Measurements from ENCODE around the gene VPS26C. TPM values are rescaled to one million over a fixed set of nuclear protein-coding genes. Genes with fewer than 3 reads are reported as not detected.

VPS26C gene
- total and polyA plus RNA-seq, 10 of the 15 experiments (the other 5 are each of a cell fraction or from before 2014, with no cell fraction given) = 32.5 to 65.1 (median 48.0) TPM

DNA sequence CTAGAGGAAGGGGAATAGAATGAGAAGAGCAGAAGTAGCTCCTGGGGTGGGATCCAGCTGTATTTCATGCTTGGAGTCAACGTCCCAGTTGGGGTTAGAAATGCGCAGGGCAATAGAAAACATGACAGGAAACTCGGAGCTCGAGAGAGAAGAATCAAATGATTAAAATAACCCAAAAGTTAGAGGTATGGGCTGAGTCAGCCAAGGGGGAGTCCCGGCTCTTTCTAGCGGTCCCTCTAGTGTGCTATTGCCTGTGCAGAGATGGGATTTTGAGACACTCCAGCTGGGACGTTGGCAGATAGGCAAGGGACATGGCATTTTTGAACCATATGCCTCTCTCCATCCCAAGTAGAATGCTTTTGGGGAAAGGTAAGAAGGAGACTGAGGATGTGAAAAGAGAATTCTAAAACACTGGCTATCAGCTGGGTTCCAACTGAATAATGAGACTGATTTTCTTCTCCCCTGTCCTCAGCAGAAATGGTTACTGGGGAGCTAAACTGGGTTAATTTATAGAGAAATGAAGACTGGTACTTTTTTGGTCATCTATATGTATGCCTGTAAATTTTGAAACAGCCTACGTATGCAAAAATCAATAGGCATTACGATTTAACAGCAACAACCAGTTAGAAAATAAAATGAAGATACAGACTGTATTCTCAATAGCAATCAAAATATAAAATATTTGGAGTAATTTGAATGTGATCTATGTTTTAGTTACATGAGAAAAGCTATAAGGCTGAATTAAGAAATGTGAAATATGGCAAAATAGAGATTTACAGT lies 7.0 kb upstream of the VPS26C start (continued):
- TF ChIP-seq, protein P1, sequence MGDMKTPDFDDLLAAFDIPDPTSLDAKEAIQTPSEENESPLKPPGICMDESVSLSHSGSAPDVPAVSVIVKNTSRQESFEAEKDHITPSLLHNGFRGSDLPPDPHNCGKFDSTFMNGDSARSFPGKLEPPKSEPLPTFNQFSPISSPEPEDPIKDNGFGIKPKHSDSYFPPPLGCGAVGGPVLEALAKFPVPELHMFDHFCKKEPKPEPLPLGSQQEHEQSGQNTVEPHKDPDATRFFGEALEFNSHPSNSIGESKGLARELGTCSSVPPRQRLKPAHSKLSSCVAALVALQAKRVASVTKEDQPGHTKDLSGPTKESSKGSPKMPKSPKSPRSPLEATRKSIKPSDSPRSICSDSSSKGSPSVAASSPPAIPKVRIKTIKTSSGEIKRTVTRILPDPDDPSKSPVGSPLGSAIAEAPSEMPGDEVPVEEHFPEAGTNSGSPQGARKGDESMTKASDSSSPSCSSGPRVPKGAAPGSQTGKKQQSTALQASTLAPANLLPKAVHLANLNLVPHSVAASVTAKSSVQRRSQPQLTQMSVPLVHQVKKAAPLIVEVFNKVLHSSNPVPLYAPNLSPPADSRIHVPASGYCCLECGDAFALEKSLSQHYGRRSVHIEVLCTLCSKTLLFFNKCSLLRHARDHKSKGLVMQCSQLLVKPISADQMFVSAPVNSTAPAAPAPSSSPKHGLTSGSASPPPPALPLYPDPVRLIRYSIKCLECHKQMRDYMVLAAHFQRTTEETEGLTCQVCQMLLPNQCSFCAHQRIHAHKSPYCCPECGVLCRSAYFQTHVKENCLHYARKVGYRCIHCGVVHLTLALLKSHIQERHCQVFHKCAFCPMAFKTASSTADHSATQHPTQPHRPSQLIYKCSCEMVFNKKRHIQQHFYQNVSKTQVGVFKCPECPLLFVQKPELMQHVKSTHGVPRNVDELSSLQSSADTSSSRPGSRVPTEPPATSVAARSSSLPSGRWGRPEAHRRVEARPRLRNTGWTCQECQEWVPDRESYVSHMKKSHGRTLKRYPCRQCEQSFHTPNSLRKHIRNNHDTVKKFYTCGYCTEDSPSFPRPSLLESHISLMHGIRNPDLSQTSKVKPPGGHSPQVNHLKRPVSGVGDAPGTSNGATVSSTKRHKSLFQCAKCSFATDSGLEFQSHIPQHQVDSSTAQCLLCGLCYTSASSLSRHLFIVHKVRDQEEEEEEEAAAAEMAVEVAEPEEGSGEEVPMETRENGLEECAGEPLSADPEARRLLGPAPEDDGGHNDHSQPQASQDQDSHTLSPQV (IDR thresholded peaks at IDR 0.05) = no peak
- TF ChIP-seq ATF7 (IDR thresholded peaks at IDR 0.05; ENCODE audit: low read depth) (no peak), MYB (IDR thresholded peaks at IDR 0.05; ENCODE audit: borderline replicate concordance, low read depth, low read length) (no peak), NR2F1 (conservative IDR thresholded peaks at IDR 0.05) (no peak)

DNA sequence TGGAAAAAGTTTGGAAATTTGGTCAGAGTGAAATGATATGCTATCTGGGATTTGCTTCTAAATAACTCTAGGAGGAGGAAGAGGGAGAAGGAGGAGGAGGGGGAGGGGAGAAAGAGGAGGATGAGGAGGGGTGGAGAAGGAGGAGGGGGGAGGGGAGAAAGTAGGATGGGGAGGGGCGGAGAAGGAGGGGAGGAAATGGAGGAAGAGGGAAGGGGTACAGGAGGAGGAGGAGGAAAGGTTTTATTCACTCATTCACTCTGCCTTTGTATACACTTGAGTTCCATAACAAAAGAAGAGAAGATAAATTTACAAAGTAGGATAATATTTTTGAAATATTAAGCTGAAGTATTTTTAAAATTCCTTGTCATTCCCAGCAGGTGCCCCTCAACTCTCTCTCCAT lies 6.3 kb upstream of the VPS26C start:
- BruUV-seq (replicated peaks) = no TSS peak
- H4K20me1 ChIP-seq (ENCODE audit: control insufficient read depth, insufficient read depth) = no peaks in the 10 kb centered on the region
- no peaks in the 10 kb centered on the region; the same call in 1 of the 2 replicates for H3K4me1 ChIP-seq (ENCODE audit: control insufficient read depth, insufficient read depth, low read length)
- no peaks in the 10 kb centered on the region for H3K27me3 ChIP-seq (replicated peaks in 1 of 2; ENCODE audit: control insufficient read depth in 2 of 2, insufficient read depth in 2 of 2, low read length in 1 of 2)
- TF ChIP-seq ESRRA (IDR thresholded peaks at IDR 0.05; ENCODE audit: low read length) = no peak
- no peak for TF ChIP-seq HDAC6 (IDR thresholded peaks at IDR 0.05; ENCODE audit: unreplicated experiment)
- TF ChIP-seq RAD51 (IDR thresholded peaks at IDR 0.05) = no peak
- no peak for TF ChIP-seq CEBPB (IDR thresholded peaks at IDR 0.05; ENCODE audit: borderline replicate concordance in 1 of 2, low read depth in 2 of 2, low read length in 2 of 2)
- TF ChIP-seq TCF7 (IDR thresholded peaks at IDR 0.05; ENCODE audit: borderline replicate concordance) = no peak
- ChIA-PET POLR2A (no interaction called here), CTCF (interaction anchor here (1.5 kb wide), 2 partner anchors 38 to 65 kb away, joined by 3 to 4 read pairs; no protein-coding TSS in a partner anchor), RAD21 (ENCODE audit: unreplicated experiment) (interaction anchor here (0.7 to 1.1 kb wide), 4 partner anchors 14 to 107 kb away, joined by 3 to 5 read pairs (median 3); no protein-coding TSS in a partner anchor), SMC1A (ENCODE audit: uncharacterized antibody, unreplicated experiment) (interaction anchor here (0.5 to 2.0 kb wide), 9 partner anchors 15 to 431 kb away, joined by 3 to 8 read pairs (median 3); no protein-coding TSS in a partner anchor)
- H3K36me3 ChIP-seq (ENCODE audit: control insufficient read depth in 2 of 2, insufficient read depth in 2 of 2, low read length in 1 of 2) = no peaks in the 10 kb centered on the region
- H3K4me2 ChIP-seq (ENCODE audit: control insufficient read depth, insufficient read depth) = peak overlapping the region; percentile 66
- H2AFZ ChIP-seq (ENCODE audit: control insufficient read depth, low read depth, low read length) = peak overlapping the region; percentile 62; the same call in 1 of the 2 replicates
- no peak overlapping the region for H3K4me3 ChIP-seq
- in situ Hi-C loops (cut with MboI) = no loop called here
- no peak for FAIRE-seq
- H3K9me3 ChIP-seq (replicated peaks; ENCODE audit: control insufficient read depth, insufficient read depth, low read length) = no peaks in the 10 kb centered on the region
- no peak overlapping the region for H3K27ac ChIP-seq (ENCODE audit: control insufficient read depth, insufficient read depth)
- no peaks in the 10 kb centered on the region; the same call in 1 of the 2 replicates for H3K79me2 ChIP-seq (ENCODE audit: control insufficient read depth, insufficient read depth, low read length)
- intact Hi-C loops (cut with micrococcal nuclease; ENCODE audit: unreplicated experiment) = no loop called here
- no peak overlapping the region for H3K9ac ChIP-seq (ENCODE audit: control insufficient read depth, insufficient read depth, low read length)
- 0 out of 3 replicates have a peak, but pooled peaks have one; percentile 18 for ATAC-seq
- no peak for DNase-seq (ENCODE audit: low read depth, low spot score)
- 5% methylated on average over 1 of the region's 1 CpG for WGBS (ENCODE audit: insufficient coverage, insufficient replicate concordance, low lambda C conversion rate, missing lambda C conversion rate)
